OCI-LY7 (cell line): ENCODE data around the gene ERC1. TPM values are rescaled to one million over a fixed set of nuclear protein-coding genes. Genes with fewer than 3 reads are reported as not detected.

Source experiments
- BruUV-seq: library from RNA; stranded (reverse); fragments of 400-500 nt; replicated peaks from 2 replicates; lab custom pipeline; 2021; lab: Mats Ljungman, UMichigan
- CTCF ChIA-PET: fragments of 300-600 bp; sonication (Branson Sonifier 250); formaldehyde crosslinking; loops from one replicate; lab custom pipeline; 2022; ENCODE audit warnings: antibody characterized with exemption; ENCODE audit not compliant: unreplicated experiment; lab: Charles Lee
- POLR2A ChIA-PET: fragments of 300-600 bp; sonication (Branson Sonifier 250); formaldehyde crosslinking; loops from one replicate; lab custom pipeline; 2022; ENCODE audit warnings: antibody characterized with exemption; lab: Charles Lee
- DNase-seq: peaks from one replicate; pipeline ENCODE4 v3.0.0-alpha.2; 2015; ENCODE audit warnings: low spot score
- H2AFZ ChIP-seq: fragments of 200-600 bp; sonication (generic), shearing (Covaris generic); 2 replicates; pipeline ENCODE4 v1.6.1; 2014; ENCODE audit warnings: mild to moderate bottlenecking, antibody characterized with exemption, low read length, moderate library complexity
- H3K27ac ChIP-seq: fragments of 200-600 bp; sonication (generic); 2 replicates; pipeline ENCODE4 v1.5.1; 2014; ENCODE audit warnings: mixed run types, low read depth, mild to moderate bottlenecking, moderate library complexity, low read length, inconsistent platforms; ENCODE audit not compliant: poor library complexity, severe bottlenecking
- H3K36me3 ChIP-seq: fragments of 200-600 bp; sonication (generic); 2 replicates; pipeline ENCODE4 v1.6.1; 2014; ENCODE audit warnings: mild to moderate bottlenecking, antibody characterized with exemption, low read length, moderate library complexity, mixed read lengths; ENCODE audit not compliant: insufficient read depth
- H3K4me1 ChIP-seq: fragments of 200-600 bp; sonication (generic); 2 replicates; pipeline ENCODE4 v1.5.1; 2014; ENCODE audit warnings: mild to moderate bottlenecking, low read length; ENCODE audit not compliant: insufficient read depth, poor library complexity, severe bottlenecking
- H3K4me2 ChIP-seq: fragments of 200-600 bp; sonication (generic); 2 replicates; pipeline ENCODE4 v1.6.1; 2014; ENCODE audit warnings: mild to moderate bottlenecking, low read length
- H3K4me3 ChIP-seq: fragments of 200-600 bp; sonication (generic); 2 replicates; pipeline ENCODE4 v1.5.1; 2014; ENCODE audit warnings: mild to moderate bottlenecking, low read depth, low read length; ENCODE audit not compliant: poor library complexity, severe bottlenecking
- H3K79me2 ChIP-seq: fragments of 200-600 bp; sonication (generic); 2 replicates; pipeline ENCODE4 v1.6.1; 2016; ENCODE audit warnings: low read depth, mild to moderate bottlenecking, low read length, moderate library complexity, mixed read lengths; ENCODE audit not compliant: insufficient read depth
- H3K9me2 ChIP-seq: fragments of 200-600 bp; sonication (generic); 2 replicates; pipeline ENCODE4 v1.6.1; 2016; ENCODE audit warnings: mild to moderate bottlenecking, low read length, mixed read lengths; ENCODE audit not compliant: insufficient read depth
- H3K9me3 ChIP-seq: fragments of 200-600 bp; sonication (generic); 2 replicates; pipeline ENCODE4 v1.6.1; 2014; ENCODE audit warnings: mild to moderate bottlenecking, mixed run types, low read length, mixed read lengths
- H4K20me1 ChIP-seq: fragments of 200-600 bp; sonication (generic); 2 replicates; pipeline ENCODE4 v1.6.1; 2014; ENCODE audit warnings: mild to moderate bottlenecking, antibody characterized with exemption, low read length, moderate library complexity, mixed read lengths; ENCODE audit not compliant: insufficient read depth
- CTCF ChIP-seq: fragments of 200-600 bp; sonication (generic); conservative IDR thresholded peaks from 2 replicates; pipeline ENCODE4 v1.5.1; 2014; ENCODE audit warnings: mild to moderate bottlenecking, antibody characterized with exemption, low read length, moderate library complexity, mixed read lengths
- EZH2phosphoT487 ChIP-seq: fragments of 200-600 bp; sonication (generic); IDR thresholded peaks from 2 replicates; pipeline ENCODE4 v1.6.1; 2018; ENCODE audit warnings: low read depth, borderline replicate concordance, mild to moderate bottlenecking, mixed run types, antibody characterized with exemption, low read length, moderate library complexity, mixed read lengths
- intact Hi-C: fragments of 100-400 bp; cut with micrococcal nuclease; formaldehyde crosslinking; loops from one replicate; pipeline ENCODE4 v1.10.0; 2022; ENCODE audit not compliant: unreplicated experiment
- total RNA-seq, 2 experiments: library from RNA; depleted of rRNA in 1 of 2; stranded (reverse); fragments of >200 nt in 1 of 2; shearing (Covaris generic) in 1 of 2; gene quantifications; 2 replicates each; pipeline ENCODE4 v1.2.3, GENCODE V29; 2014 to 2022

Gene ERC1
- total RNA-seq, 2 experiments from 2014 or later: 26.9 to 86.9 TPM

- no TSS peak for BruUV-seq
- ChIA-PET CTCF (no interaction called here), POLR2A (interaction anchor here (0.6 to 1.5 kb wide), 4 partner anchors 9 to 344 kb away, joined by 3 to 5 read pairs (median 3); no protein-coding TSS in a partner anchor)
- Histone ChIP-seq H2AFZ (peak overlapping the region; percentile 61), H3K27ac (no peak overlapping the region), H4K20me1 (no peaks in the 10 kb centered on the region), H3K79me2 (no peaks in the 10 kb centered on the region), H3K9me2 (no peaks in the 10 kb centered on the region), H3K4me1 (peaks cover 11% of the 10 kb centered on the region), H3K4me2 (peak overlapping the region; percentile 51), H3K9me3 (no peaks in the 10 kb centered on the region), H3K36me3 (no peaks in the 10 kb centered on the region), H3K4me3 (peak overlapping the region; percentile 13)
- peak; percentile 49 for DNase-seq
- intact Hi-C loops: no loop called here
- no peak for TF ChIP-seq EZH2phosphoT487
- no peak for TF ChIP-seq CTCF
Measured at GRCh38 chr12:958588-959123, 32.4 kb upstream of the ERC1 start.

GRCh38 chr12:966724-967123 is 24.3 kb upstream of the ERC1 start:
- Histone ChIP-seq H3K9me2 (no peaks in the 10 kb centered on the region), H3K79me2 (no peaks in the 10 kb centered on the region), H3K27ac (no peak overlapping the region), H3K36me3 (no peaks in the 10 kb centered on the region), H2AFZ (no peak overlapping the region), H3K4me2 (no peak overlapping the region), H3K9me3 (no peaks in the 10 kb centered on the region), H3K4me3 (no peak overlapping the region), H3K4me1 (no peaks in the 10 kb centered on the region), H4K20me1 (no peaks in the 10 kb centered on the region)
- CTCF ChIA-PET: no interaction called here
- POLR2A ChIA-PET: no interaction called here
- DNase-seq: no peak
- no peak for TF ChIP-seq EZH2phosphoT487
- TF ChIP-seq CTCF: no peak
- no TSS peak for BruUV-seq
- intact Hi-C loops: no loop called here

GRCh38 chr12:967641-968040 is 23.4 kb upstream of the ERC1 start:
- no peaks in the 10 kb centered on the region for H4K20me1 ChIP-seq
- no peak overlapping the region for H3K4me3 ChIP-seq
- intact Hi-C loops: no loop called here
- no peak overlapping the region for H2AFZ ChIP-seq
- POLR2A ChIA-PET: interaction anchor here (1.6 kb wide), 1 partner anchor 8 kb away, joined by 5 read pairs; no protein-coding TSS in a partner anchor
- no peak for DNase-seq
- no peaks in the 10 kb centered on the region for H3K4me1 ChIP-seq
- no peak overlapping the region for H3K27ac ChIP-seq
- H3K9me2 ChIP-seq: no peaks in the 10 kb centered on the region
- H3K9me3 ChIP-seq: no peaks in the 10 kb centered on the region
- CTCF ChIA-PET: interaction anchor here (1.4 kb wide), 1 partner anchor 18 kb away, joined by 5 read pairs; the partner anchor contains the start of gene RAD52
- no peaks in the 10 kb centered on the region for H3K36me3 ChIP-seq
- H3K4me2 ChIP-seq: no peak overlapping the region
- TF ChIP-seq CTCF: no peak
- no peak for TF ChIP-seq EZH2phosphoT487
- no TSS peak for BruUV-seq
- H3K79me2 ChIP-seq: no peaks in the 10 kb centered on the region
